ENCODE data around the gene IPO7.

Gene IPO7

GRCh38 chr11:9490376-9490775 is 105.9 kb downstream of the IPO7 start:
- H3K27me3 ChIP-seq (ENCODE audit: insufficient read depth, poor library complexity, severe bottlenecking), result no peaks in the 10 kb centered on the region
- DNase-seq (ENCODE audit: low read depth in 1 of 2, low spot score in 1 of 2), result no peak
- no peak overlapping the region for H3K27ac ChIP-seq (replicated peaks)
- H3K4me3 ChIP-seq (replicated peaks; ENCODE audit: insufficient read depth, low read length), result no peak overlapping the region
- TF ChIP-seq SPI1 (IDR thresholded peaks at IDR 0.05; ENCODE audit: borderline replicate concordance, low read depth) (no peak), CTCF (IDR thresholded peaks at IDR 0.05; ENCODE audit: insufficient read depth, low read length) (no peak), POLR2AphosphoS5 (IDR thresholded peaks at IDR 0.05; ENCODE audit: low read depth) (no peak), REST (IDR thresholded peaks at IDR 0.05; ENCODE audit: insufficient replicate concordance, low read depth) (no peak), GABPA (IDR thresholded peaks at IDR 0.05; ENCODE audit: low read depth) (no peak)

- Histone ChIP-seq H3K27me3 (ENCODE audit: insufficient read depth, poor library complexity, severe bottlenecking) (no peaks in the 10 kb centered on the region), H3K27ac (replicated peaks) (peak overlapping the region; percentile 20), H3K4me3 (replicated peaks; ENCODE audit: insufficient read depth, low read length) (no peak overlapping the region)
- TF ChIP-seq REST (IDR thresholded peaks at IDR 0.05; ENCODE audit: insufficient replicate concordance, low read depth) (no peak), SPI1 (IDR thresholded peaks at IDR 0.05; ENCODE audit: borderline replicate concordance, low read depth) (no peak), CTCF (IDR thresholded peaks at IDR 0.05; ENCODE audit: insufficient read depth, low read length) (no peak), GABPA (IDR thresholded peaks at IDR 0.05; ENCODE audit: low read depth) (no peak), POLR2AphosphoS5 (IDR thresholded peaks at IDR 0.05; ENCODE audit: low read depth) (no peak)
- DNase-seq (ENCODE audit: low read depth in 1 of 2, low spot score in 1 of 2), result peak in 1 of 2 experiments; percentile 42
Observed at GRCh38 chr11:9493492-9493891, 109.0 kb downstream of the IPO7 start.

GRCh38 chr11:9494316-9494715 is 109.9 kb downstream of the IPO7 start:
- Histone ChIP-seq H3K27me3 (ENCODE audit: insufficient read depth, poor library complexity, severe bottlenecking) (no peaks in the 10 kb centered on the region), H3K4me3 (replicated peaks; ENCODE audit: insufficient read depth, low read length) (no peak overlapping the region), H3K27ac (replicated peaks) (no peak overlapping the region)
- DNase-seq (ENCODE audit: low read depth in 1 of 2, low spot score in 1 of 2), result no peak
- TF ChIP-seq SPI1 (IDR thresholded peaks at IDR 0.05; ENCODE audit: borderline replicate concordance, low read depth) (no peak), CTCF (IDR thresholded peaks at IDR 0.05; ENCODE audit: insufficient read depth, low read length) (no peak), POLR2AphosphoS5 (IDR thresholded peaks at IDR 0.05; ENCODE audit: low read depth) (no peak), GABPA (IDR thresholded peaks at IDR 0.05; ENCODE audit: low read depth) (no peak), REST (IDR thresholded peaks at IDR 0.05; ENCODE audit: insufficient replicate concordance, low read depth) (no peak)

Measured in HL-60 (cell line).